ENCODE data around the gene NR0B2. TPM values are rescaled to one million over a fixed set of nuclear protein-coding genes. Genes with fewer than 3 reads are reported as not detected.
A peak's percentile ranks its signal among the peaks of the same experiment; 100 is the strongest.

NR0B2 gene
- total and polyA plus RNA-seq, 2 of the 13 experiments (the other 11 are each of a cell fraction or from before 2014, with no cell fraction given) = 72.5 to 133 TPM

DNA sequence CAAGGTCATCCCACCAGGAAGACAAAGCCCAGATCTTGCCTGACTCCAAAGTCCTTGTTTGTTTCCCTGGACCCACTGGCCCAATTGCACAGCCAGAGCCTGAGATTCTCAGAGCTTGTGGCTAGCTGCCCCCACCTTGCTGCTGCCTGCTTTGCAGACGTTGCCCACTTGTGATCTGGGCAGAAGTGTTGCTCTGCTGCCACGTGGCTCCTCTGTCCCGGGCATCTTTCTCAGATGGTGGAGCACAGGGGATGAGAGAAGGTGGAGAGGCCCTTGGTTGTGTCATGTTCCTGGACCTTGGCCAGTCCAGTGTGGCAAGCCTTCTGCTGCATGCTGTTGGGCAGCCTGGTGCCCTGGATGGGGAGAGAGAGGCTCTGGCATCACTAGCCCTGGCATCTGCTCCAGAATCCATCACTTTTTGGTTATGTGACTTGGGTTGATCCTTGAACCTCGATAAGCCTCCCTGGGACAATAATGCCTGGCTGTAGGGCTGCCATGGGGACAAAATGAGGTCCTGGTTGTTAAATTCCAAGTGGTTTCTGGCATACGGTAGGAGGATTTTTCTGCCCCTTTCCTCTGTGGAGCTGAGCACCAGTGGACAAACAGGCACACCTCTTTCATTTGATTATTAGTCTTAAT lies 1.5 kb upstream of the NR0B2 start (continued):
- TF ChIP-seq HIVEP1 (CRISPR knock-in tag; IDR thresholded peaks at IDR 0.05) = no peak
- TF ChIP-seq ZNF841 (CRISPR knock-in tag; IDR thresholded peaks at IDR 0.05; ENCODE audit: borderline replicate concordance) = no peak
- no peak for TF ChIP-seq ZNF703 (CRISPR knock-in tag; IDR thresholded peaks at IDR 0.05; ENCODE audit: borderline replicate concordance)
- TF ChIP-seq BCL6 (CRISPR knock-in tag; IDR thresholded peaks at IDR 0.05) = peak; percentile 29; the same call in 1 of the 2 replicates
- TF ChIP-seq KDM6A (CRISPR knock-in tag; IDR thresholded peaks at IDR 0.05; ENCODE audit: low read depth) = peak; percentile 49; the same call in 1 of the 2 replicates
- TF ChIP-seq, protein P1, sequence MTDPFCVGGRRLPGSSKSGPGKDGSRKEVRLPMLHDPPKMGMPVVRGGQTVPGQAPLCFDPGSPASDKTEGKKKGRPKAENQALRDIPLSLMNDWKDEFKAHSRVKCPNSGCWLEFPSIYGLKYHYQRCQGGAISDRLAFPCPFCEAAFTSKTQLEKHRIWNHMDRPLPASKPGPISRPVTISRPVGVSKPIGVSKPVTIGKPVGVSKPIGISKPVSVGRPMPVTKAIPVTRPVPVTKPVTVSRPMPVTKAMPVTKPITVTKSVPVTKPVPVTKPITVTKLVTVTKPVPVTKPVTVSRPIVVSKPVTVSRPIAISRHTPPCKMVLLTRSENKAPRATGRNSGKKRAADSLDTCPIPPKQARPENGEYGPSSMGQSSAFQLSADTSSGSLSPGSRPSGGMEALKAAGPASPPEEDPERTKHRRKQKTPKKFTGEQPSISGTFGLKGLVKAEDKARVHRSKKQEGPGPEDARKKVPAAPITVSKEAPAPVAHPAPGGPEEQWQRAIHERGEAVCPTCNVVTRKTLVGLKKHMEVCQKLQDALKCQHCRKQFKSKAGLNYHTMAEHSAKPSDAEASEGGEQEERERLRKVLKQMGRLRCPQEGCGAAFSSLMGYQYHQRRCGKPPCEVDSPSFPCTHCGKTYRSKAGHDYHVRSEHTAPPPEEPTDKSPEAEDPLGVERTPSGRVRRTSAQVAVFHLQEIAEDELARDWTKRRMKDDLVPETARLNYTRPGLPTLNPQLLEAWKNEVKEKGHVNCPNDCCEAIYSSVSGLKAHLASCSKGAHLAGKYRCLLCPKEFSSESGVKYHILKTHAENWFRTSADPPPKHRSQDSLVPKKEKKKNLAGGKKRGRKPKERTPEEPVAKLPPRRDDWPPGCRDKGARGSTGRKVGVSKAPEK (CRISPR knock-in tag; IDR thresholded peaks at IDR 0.05; ENCODE audit: borderline replicate concordance) = no peak
- no peak for TF ChIP-seq ZNF20 (CRISPR knock-in tag; IDR thresholded peaks at IDR 0.05)
- peak; percentile 64; the same call in 1 of the 2 replicates for TF ChIP-seq ADNP (CRISPR knock-in tag; IDR thresholded peaks at IDR 0.05)
- no peak for TF ChIP-seq ZNF773 (CRISPR knock-in tag; IDR thresholded peaks at IDR 0.05; ENCODE audit: borderline replicate concordance)
- TF ChIP-seq NCOA5 (CRISPR knock-in tag; IDR thresholded peaks at IDR 0.05) = no peak
- TF ChIP-seq SMAD1 (CRISPR knock-in tag; IDR thresholded peaks at IDR 0.05; ENCODE audit: borderline replicate concordance, low read depth) = no peak
- no peak for TF ChIP-seq SRY (CRISPR knock-in tag; IDR thresholded peaks at IDR 0.05)
- TF ChIP-seq ZNF562 (CRISPR knock-in tag; IDR thresholded peaks at IDR 0.05; ENCODE audit: borderline replicate concordance) = no peak
- no peak for TF ChIP-seq ZNF713 (CRISPR knock-in tag; IDR thresholded peaks at IDR 0.05)
- no peak for TF ChIP-seq ZNF543 (CRISPR knock-in tag; IDR thresholded peaks at IDR 0.05)
- peak; percentile 82 for TF ChIP-seq ZNF263 (CRISPR knock-in tag; IDR thresholded peaks at IDR 0.05)
- no peak for TF ChIP-seq SMYD3 (CRISPR knock-in tag; IDR thresholded peaks at IDR 0.05)
- no peak for TF ChIP-seq ZNF709 (CRISPR knock-in tag; IDR thresholded peaks at IDR 0.05)
- no peak for TF ChIP-seq ZNF256 (CRISPR knock-in tag; conservative IDR thresholded peaks at IDR 0.05)
- TF ChIP-seq ZSCAN25 (CRISPR knock-in tag; IDR thresholded peaks at IDR 0.05) = no peak
- TF ChIP-seq MIER3 (CRISPR knock-in tag; IDR thresholded peaks at IDR 0.05; ENCODE audit: borderline replicate concordance) = peak; percentile 54; the same call in 1 of the 2 replicates
- TF ChIP-seq, protein P2, sequence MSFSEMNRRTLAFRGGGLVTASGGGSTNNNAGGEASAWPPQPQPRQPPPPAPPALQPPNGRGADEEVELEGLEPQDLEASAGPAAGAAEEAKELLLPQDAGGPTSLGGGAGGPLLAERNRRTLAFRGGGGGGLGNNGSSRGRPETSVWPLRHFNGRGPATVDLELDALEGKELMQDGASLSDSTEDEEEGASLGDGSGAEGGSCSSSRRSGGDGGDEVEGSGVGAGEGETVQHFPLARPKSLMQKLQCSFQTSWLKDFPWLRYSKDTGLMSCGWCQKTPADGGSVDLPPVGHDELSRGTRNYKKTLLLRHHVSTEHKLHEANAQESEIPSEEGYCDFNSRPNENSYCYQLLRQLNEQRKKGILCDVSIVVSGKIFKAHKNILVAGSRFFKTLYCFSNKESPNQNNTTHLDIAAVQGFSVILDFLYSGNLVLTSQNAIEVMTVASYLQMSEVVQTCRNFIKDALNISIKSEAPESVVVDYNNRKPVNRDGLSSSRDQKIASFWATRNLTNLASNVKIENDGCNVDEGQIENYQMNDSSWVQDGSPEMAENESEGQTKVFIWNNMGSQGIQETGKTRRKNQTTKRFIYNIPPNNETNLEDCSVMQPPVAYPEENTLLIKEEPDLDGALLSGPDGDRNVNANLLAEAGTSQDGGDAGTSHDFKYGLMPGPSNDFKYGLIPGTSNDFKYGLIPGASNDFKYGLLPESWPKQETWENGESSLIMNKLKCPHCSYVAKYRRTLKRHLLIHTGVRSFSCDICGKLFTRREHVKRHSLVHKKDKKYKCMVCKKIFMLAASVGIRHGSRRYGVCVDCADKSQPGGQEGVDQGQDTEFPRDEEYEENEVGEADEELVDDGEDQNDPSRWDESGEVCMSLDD (CRISPR knock-in tag; IDR thresholded peaks at IDR 0.05; ENCODE audit: borderline replicate concordance) = no peak
- TF ChIP-seq PCBP1 (IDR thresholded peaks at IDR 0.05; ENCODE audit: borderline replicate concordance, low read depth, low read length) = no peak
- 0 out of 2 replicates have a peak, but pooled peaks have one; percentile 19 for TF ChIP-seq RXRB (CRISPR knock-in tag; IDR thresholded peaks at IDR 0.05; ENCODE audit: borderline replicate concordance)
- no peak for TF ChIP-seq ZNF567 (CRISPR knock-in tag; IDR thresholded peaks at IDR 0.05; ENCODE audit: borderline replicate concordance)
- TF ChIP-seq ZNF792 (CRISPR knock-in tag; IDR thresholded peaks at IDR 0.05) = no peak
- TF ChIP-seq KDM2A (CRISPR knock-in tag; IDR thresholded peaks at IDR 0.05; ENCODE audit: borderline replicate concordance, low read depth) = no peak
- TF ChIP-seq HNRNPL (IDR thresholded peaks at IDR 0.05; ENCODE audit: low read depth, low read length) = peak; percentile 98

Data from HepG2 (cell line).